ENCODE measurements around the gene RHOBTB1. TPM values are rescaled to one million over a fixed set of nuclear protein-coding genes. Genes with fewer than 3 reads are reported as not detected.
"Not testable (repeated sequence)": the region's sequence is repeated elsewhere in the genome, so short reads cannot be mapped to it uniquely, and the experiment has no call there.

Gene RHOBTB1
- total and polyA plus RNA-seq, 3 experiments from 2014 or later = 0.04 to 0.07 TPM; not detected in 1

GRCh38 chr10:60979667-60980104 lies 35.7 kb upstream of the RHOBTB1 start:
- Histone ChIP-seq H3K4me3 (ENCODE audit: low read length) (no peak overlapping the region), H3K4me1 (ENCODE audit: insufficient read depth, low read length) (no peaks in the 10 kb centered on the region), H3K36me3 (ENCODE audit: insufficient read depth, low read length) (no peaks in the 10 kb centered on the region), H3K27ac (ENCODE audit: low read depth, low read length) (peak overlapping the region; percentile 45), H3K9me3 (ENCODE audit: low read length) (no peaks in the 10 kb centered on the region), H3K27me3 (ENCODE audit: insufficient read depth, low read length, poor library complexity, severe bottlenecking) (no peaks in the 10 kb centered on the region)
- DNase-seq = no peak
- ChIA-PET POLR2A (no interaction called here), CTCF (no interaction called here)
- no peaks in the 10 kb centered on the region for H3K9me3 Mint-ChIP-seq
- no peak overlapping the region for H3K27ac Mint-ChIP-seq
- H3K4me3 Mint-ChIP-seq = no peak overlapping the region
- H3K27me3 Mint-ChIP-seq = no peaks in the 10 kb centered on the region
- no peaks in the 10 kb centered on the region for H3K36me3 Mint-ChIP-seq
- no peaks in the 10 kb centered on the region for H3K4me1 Mint-ChIP-seq

DNA sequence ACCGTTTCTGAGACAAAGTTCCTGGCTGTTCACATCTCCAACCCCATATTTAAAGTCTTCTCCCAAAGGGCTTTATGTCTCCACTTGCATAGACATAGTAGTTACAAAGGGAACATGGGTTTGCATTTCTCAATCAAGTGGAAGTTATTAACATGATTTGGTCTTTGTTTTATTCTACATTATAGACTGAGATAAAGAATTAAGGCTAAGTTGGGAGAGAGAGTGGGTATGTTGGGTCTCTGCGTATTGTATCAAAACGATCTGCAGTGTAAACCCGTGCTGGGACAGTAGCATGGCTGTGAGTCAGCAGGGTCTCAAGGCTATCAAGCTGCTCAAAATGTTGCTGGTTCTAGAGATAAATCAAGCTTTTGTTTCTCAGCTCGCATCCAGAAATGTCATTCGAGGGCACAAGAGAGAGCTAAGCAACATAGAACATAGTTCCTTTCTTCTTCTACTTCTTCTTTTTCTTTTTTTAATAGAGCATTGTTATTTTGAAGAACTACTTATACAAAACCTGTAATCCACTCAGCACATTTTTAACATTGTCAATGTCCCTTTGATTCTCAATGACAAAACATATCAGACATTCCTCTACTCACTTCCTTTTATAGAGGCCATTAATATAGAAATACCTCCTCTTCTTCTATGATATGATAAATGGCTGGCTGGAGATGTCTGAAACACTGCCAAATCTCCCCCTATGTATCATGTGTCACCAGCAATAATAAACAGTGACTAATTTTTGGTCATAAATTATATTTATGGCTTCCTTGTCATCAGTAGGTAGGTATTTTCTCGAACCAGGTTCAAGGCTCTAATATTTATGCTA lies 34.5 kb upstream of the RHOBTB1 start:
- Mint-ChIP-seq H3K27me3 (no peaks in the 10 kb centered on the region), H3K4me3 (no peak overlapping the region), H3K4me1 (no peaks in the 10 kb centered on the region), H3K36me3 (no peaks in the 10 kb centered on the region), H3K9me3 (no peaks in the 10 kb centered on the region), H3K27ac (no peak overlapping the region)
- H3K36me3 ChIP-seq (ENCODE audit: insufficient read depth, low read length) = no peaks in the 10 kb centered on the region
- no peaks in the 10 kb centered on the region for H3K9me3 ChIP-seq (ENCODE audit: low read length)
- DNase-seq = no peak
- H3K27ac ChIP-seq (ENCODE audit: low read depth, low read length) = peak overlapping the region; percentile 45
- no peak overlapping the region for H3K4me3 ChIP-seq (ENCODE audit: low read length)
- no peaks in the 10 kb centered on the region for H3K27me3 ChIP-seq (ENCODE audit: insufficient read depth, low read length, poor library complexity, severe bottlenecking)
- POLR2A ChIA-PET = no interaction called here
- no peaks in the 10 kb centered on the region for H3K4me1 ChIP-seq (ENCODE audit: insufficient read depth, low read length)
- CTCF ChIA-PET = no interaction called here

GRCh38 chr10:60977161-60978122 lies 33.5 kb upstream of the RHOBTB1 start:
- CTCF ChIA-PET = no interaction called here
- Mint-ChIP-seq H3K9me3 (no peaks in the 10 kb centered on the region), H3K27ac (no peak overlapping the region), H3K36me3 (no peaks in the 10 kb centered on the region), H3K27me3 (no peaks in the 10 kb centered on the region), H3K4me3 (no peak overlapping the region), H3K4me1 (no peaks in the 10 kb centered on the region)
- Histone ChIP-seq H3K9me3 (ENCODE audit: low read length) (no peaks in the 10 kb centered on the region), H3K4me3 (ENCODE audit: low read length) (no peak overlapping the region), H3K27me3 (ENCODE audit: insufficient read depth, low read length, poor library complexity, severe bottlenecking) (no peaks in the 10 kb centered on the region), H3K27ac (ENCODE audit: low read depth, low read length) (peak overlapping the region; percentile 45), H3K36me3 (ENCODE audit: insufficient read depth, low read length) (no peaks in the 10 kb centered on the region), H3K4me1 (ENCODE audit: insufficient read depth, low read length) (no peaks in the 10 kb centered on the region)
- POLR2A ChIA-PET = no interaction called here
- DNase-seq = no peak

GRCh38 chr10:60976687-60977086 lies 32.7 kb upstream of the RHOBTB1 start:
- H3K27ac Mint-ChIP-seq = no peak overlapping the region
- H3K9me3 Mint-ChIP-seq = peaks cover 0 to 2% (median 0%) of the 10 kb centered on the region in 5 donors
- DNase-seq = no peak
- Histone ChIP-seq H3K4me1 (ENCODE audit: insufficient read depth, low read length) (no peaks in the 10 kb centered on the region), H3K27me3 (ENCODE audit: insufficient read depth, low read length, poor library complexity, severe bottlenecking) (no peaks in the 10 kb centered on the region), H3K27ac (ENCODE audit: low read depth, low read length) (peak overlapping the region; percentile 45), H3K36me3 (ENCODE audit: insufficient read depth, low read length) (no peaks in the 10 kb centered on the region), H3K9me3 (ENCODE audit: low read length) (no peaks in the 10 kb centered on the region), H3K4me3 (ENCODE audit: low read length) (no peak overlapping the region)
- H3K4me1 Mint-ChIP-seq = no peaks in the 10 kb centered on the region
- POLR2A ChIA-PET = no interaction called here
- no peaks in the 10 kb centered on the region for H3K36me3 Mint-ChIP-seq
- CTCF ChIA-PET = no interaction called here
- peaks cover 0 to 3% of the 10 kb centered on the region in 2 donors for H3K27me3 Mint-ChIP-seq
- H3K4me3 Mint-ChIP-seq = no peak overlapping the region

- Histone ChIP-seq H3K27ac (ENCODE audit: low read depth, low read length) (no peak overlapping the region), H3K27me3 (ENCODE audit: insufficient read depth, low read length, poor library complexity, severe bottlenecking) (no peaks in the 10 kb centered on the region), H3K4me3 (ENCODE audit: low read length) (no peak overlapping the region), H3K4me1 (ENCODE audit: insufficient read depth, low read length) (no peaks in the 10 kb centered on the region), H3K9me3 (ENCODE audit: low read length) (no peaks in the 10 kb centered on the region), H3K36me3 (ENCODE audit: insufficient read depth, low read length) (no peaks in the 10 kb centered on the region)
- CTCF ChIA-PET = no interaction called here
- H3K27ac Mint-ChIP-seq = no peak overlapping the region
- H3K4me1 Mint-ChIP-seq = no peaks in the 10 kb centered on the region
- DNase-seq = no peak
- POLR2A ChIA-PET = no interaction called here
- peaks cover 0 to 3% of the 10 kb centered on the region in 2 donors for H3K27me3 Mint-ChIP-seq
- no peaks in the 10 kb centered on the region for H3K36me3 Mint-ChIP-seq
- H3K9me3 Mint-ChIP-seq = peaks cover 0 to 2% (median 0%) of the 10 kb centered on the region in 5 donors
- no peak overlapping the region for H3K4me3 Mint-ChIP-seq
Observed at GRCh38 chr10:60975716-60976115, 31.7 kb upstream of the RHOBTB1 start.

DNA sequence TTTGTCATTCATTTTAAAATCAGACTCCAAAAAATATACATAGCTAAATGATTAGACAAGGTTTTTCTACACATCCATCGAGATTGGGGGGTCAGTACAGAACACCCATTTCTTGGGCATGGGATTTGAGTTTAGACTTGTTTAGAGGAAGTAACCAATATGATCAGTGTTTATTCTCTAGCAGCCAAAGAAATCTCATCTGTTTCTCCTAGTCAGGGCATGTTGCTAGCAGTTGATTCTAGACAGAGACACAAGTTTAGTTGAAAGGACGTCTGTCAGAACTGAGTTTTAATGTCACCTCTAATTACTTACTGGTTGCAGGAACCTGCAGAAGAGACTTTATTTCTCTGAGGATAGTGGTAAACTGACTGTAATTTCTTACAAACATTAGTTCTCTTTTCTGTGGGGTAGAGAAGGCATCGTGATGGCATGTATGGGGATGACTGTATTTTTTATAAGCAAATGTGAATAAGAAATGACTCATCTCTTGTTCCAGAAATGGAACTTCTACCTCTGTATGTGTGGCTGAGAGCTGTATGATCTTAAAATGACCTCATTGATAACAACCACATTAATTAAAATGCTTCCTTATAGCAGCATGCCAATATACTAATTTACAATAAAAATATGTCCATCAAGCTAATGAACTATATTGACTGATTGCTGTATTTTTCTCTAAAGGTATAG lies 30.6 kb upstream of the RHOBTB1 start:
- ChIA-PET POLR2A (no interaction called here), CTCF (no interaction called here)
- Mint-ChIP-seq H3K4me1 (no peaks in the 10 kb centered on the region), H3K9me3 (peaks cover 0 to 2% (median 0%) of the 10 kb centered on the region in 5 donors), H3K4me3 (no peak overlapping the region), H3K27ac (no peak overlapping the region), H3K27me3 (peaks cover 0 to 3% of the 10 kb centered on the region in 2 donors), H3K36me3 (no peaks in the 10 kb centered on the region)
- no peak for DNase-seq
- Histone ChIP-seq H3K9me3 (ENCODE audit: low read length) (no peaks in the 10 kb centered on the region), H3K36me3 (ENCODE audit: insufficient read depth, low read length) (no peaks in the 10 kb centered on the region), H3K4me3 (ENCODE audit: low read length) (no peak overlapping the region), H3K4me1 (ENCODE audit: insufficient read depth, low read length) (no peaks in the 10 kb centered on the region), H3K27ac (ENCODE audit: low read depth, low read length) (no peak overlapping the region), H3K27me3 (ENCODE audit: insufficient read depth, low read length, poor library complexity, severe bottlenecking) (no peaks in the 10 kb centered on the region)

DNA sequence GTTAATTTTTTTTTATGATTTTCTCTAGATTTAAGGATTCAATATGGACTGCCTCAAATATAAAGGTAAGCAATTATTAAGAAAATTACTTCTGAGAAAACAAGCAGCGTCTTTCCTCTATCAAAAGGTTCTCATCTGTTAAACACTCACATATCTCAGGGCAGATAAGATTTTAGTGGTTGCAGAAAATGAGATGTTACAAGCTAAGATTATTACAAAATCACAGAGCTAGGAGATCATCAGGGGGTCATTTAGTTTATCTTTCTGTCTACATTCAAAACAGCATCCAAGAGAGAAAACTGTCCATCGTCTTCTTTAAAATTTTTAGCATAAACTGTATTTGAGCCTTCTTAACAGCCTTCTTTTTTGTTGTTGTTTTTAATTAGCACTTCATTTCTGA lies 29.1 kb upstream of the RHOBTB1 start:
- Histone ChIP-seq H3K27me3 (ENCODE audit: insufficient read depth, low read length, poor library complexity, severe bottlenecking) (no peaks in the 10 kb centered on the region), H3K9me3 (ENCODE audit: low read length) (no peaks in the 10 kb centered on the region), H3K4me1 (ENCODE audit: insufficient read depth, low read length) (no peaks in the 10 kb centered on the region), H3K27ac (ENCODE audit: low read depth, low read length) (no peak overlapping the region), H3K4me3 (ENCODE audit: low read length) (no peak overlapping the region), H3K36me3 (ENCODE audit: insufficient read depth, low read length) (no peaks in the 10 kb centered on the region)
- peaks cover 0 to 2% (median 0%) of the 10 kb centered on the region in 5 donors for H3K9me3 Mint-ChIP-seq
- peaks cover 2 to 10% of the 10 kb centered on the region in 2 donors for H3K27me3 Mint-ChIP-seq
- ChIA-PET CTCF (no interaction called here), POLR2A (no interaction called here)
- H3K4me3 Mint-ChIP-seq = no peak overlapping the region
- no peaks in the 10 kb centered on the region for H3K36me3 Mint-ChIP-seq
- DNase-seq = no peak
- H3K27ac Mint-ChIP-seq = no peak overlapping the region
- H3K4me1 Mint-ChIP-seq = no peaks in the 10 kb centered on the region

DNA sequence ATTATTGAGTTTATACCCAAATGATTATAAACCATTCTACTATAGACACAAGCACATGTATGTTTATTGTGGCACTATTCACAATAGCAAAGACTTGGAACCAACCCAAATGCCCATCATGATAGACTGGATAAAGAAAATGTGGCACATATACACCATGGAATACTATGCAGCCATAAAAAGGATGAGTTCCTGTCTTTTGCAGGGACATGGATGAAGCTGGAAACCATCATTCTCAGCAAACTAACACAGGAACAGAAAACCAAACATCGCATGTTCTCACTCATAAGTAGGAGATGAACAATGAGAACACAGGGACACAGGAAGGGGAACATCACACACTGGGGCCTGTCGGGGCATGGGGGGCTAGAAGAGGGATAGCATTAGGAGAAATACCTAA lies 28.2 kb upstream of the RHOBTB1 start:
- H3K27ac Mint-ChIP-seq; H3K4me1 ChIP-seq (ENCODE audit: insufficient read depth, low read length); H3K4me3 ChIP-seq (ENCODE audit: low read length); POLR2A ChIA-PET; H3K4me1 Mint-ChIP-seq; H3K27ac ChIP-seq (ENCODE audit: low read depth, low read length); DNase-seq; H3K27me3 ChIP-seq (ENCODE audit: insufficient read depth, low read length, poor library complexity, severe bottlenecking); H3K36me3 Mint-ChIP-seq; CTCF ChIA-PET; H3K36me3 ChIP-seq (ENCODE audit: insufficient read depth, low read length); H3K9me3 Mint-ChIP-seq; H3K9me3 ChIP-seq (ENCODE audit: low read length); H3K4me3 Mint-ChIP-seq: not testable (repeated sequence)
- H3K27me3 Mint-ChIP-seq = peaks cover 4 to 12% of the 10 kb centered on the region in 2 donors

All from CD8-positive, alpha-beta memory T cell (primary cell).